Measurements from ENCODE around the gene AFAP1.

DNA sequence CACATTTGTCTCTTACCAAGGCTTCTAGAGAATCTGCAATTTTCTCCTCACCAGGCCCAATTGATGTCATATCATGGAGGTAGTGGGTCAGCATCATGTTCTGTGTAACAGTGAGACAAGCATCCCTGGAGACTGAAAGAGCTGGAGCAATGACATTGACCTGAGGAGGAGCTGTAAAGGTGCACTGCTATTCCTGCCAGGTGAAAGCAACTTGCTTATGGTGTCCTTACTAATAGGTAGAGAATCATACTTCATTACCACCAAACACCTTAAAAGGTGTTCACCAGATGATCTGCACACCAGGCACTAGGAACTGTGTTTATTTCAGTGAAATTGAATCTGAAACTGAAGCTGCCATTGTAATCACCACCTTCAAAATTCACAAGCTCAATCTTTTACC, 188.7 kb downstream of the AFAP1 start:
- TF ChIP-seq, protein P1, sequence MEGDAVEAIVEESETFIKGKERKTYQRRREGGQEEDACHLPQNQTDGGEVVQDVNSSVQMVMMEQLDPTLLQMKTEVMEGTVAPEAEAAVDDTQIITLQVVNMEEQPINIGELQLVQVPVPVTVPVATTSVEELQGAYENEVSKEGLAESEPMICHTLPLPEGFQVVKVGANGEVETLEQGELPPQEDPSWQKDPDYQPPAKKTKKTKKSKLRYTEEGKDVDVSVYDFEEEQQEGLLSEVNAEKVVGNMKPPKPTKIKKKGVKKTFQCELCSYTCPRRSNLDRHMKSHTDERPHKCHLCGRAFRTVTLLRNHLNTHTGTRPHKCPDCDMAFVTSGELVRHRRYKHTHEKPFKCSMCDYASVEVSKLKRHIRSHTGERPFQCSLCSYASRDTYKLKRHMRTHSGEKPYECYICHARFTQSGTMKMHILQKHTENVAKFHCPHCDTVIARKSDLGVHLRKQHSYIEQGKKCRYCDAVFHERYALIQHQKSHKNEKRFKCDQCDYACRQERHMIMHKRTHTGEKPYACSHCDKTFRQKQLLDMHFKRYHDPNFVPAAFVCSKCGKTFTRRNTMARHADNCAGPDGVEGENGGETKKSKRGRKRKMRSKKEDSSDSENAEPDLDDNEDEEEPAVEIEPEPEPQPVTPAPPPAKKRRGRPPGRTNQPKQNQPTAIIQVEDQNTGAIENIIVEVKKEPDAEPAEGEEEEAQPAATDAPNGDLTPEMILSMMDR (conservative IDR thresholded peaks at IDR 0.05; ENCODE audit: low read length), result no peak
- TF ChIP-seq EZH2phosphoT487 (IDR thresholded peaks at IDR 0.05; ENCODE audit: borderline replicate concordance, low read depth, low read length), result no peak
